IPS DF 6.9 (cell line): ENCODE measurements around the gene MYMK.

Experiments used
- DNase-seq: peaks from one replicate; pipeline ENCODE4 v3.0.0-alpha.2; 2013; ENCODE audit warnings: low read depth, low spot score
- H3K27ac ChIP-seq: one replicate; pipeline ENCODE4 v1.5.1; 2013; ENCODE audit warnings: low read length, control low read depth
- H3K27me3 ChIP-seq: 2 replicates; pipeline ENCODE4 v1.6.1; 2013; ENCODE audit warnings: mild to moderate bottlenecking, low read length; ENCODE audit not compliant: control insufficient read depth, insufficient read depth
- H3K36me3 ChIP-seq: 2 replicates; pipeline ENCODE4 v1.6.1; 2013; ENCODE audit warnings: low read length; ENCODE audit not compliant: control insufficient read depth, insufficient read depth
- H3K4me1 ChIP-seq: 2 replicates; pipeline ENCODE4 v1.6.1; 2013; ENCODE audit warnings: low read length; ENCODE audit not compliant: control insufficient read depth, insufficient read depth
- H3K4me3 ChIP-seq: 2 replicates; pipeline ENCODE4 v1.5.1; 2013; ENCODE audit warnings: mild to moderate bottlenecking, low read length
- H3K9me3 ChIP-seq: 2 replicates; pipeline ENCODE4 v1.6.1; 2013; ENCODE audit warnings: low read length, inconsistent platforms; ENCODE audit not compliant: control insufficient read depth, insufficient read depth
- WGBS: extraction: QIAGEN DNeasy Blood & Tissue Kit; methylation state at CpG from one replicate; pipeline ENCODE4 v1.1.7; 2013; ENCODE audit warnings: mixed read lengths, missing lambda C conversion rate; ENCODE audit not compliant: insufficient read length, insufficient coverage; 5-methylcytosine and 5-hydroxymethylcytosine counted together

MYMK gene

DNA sequence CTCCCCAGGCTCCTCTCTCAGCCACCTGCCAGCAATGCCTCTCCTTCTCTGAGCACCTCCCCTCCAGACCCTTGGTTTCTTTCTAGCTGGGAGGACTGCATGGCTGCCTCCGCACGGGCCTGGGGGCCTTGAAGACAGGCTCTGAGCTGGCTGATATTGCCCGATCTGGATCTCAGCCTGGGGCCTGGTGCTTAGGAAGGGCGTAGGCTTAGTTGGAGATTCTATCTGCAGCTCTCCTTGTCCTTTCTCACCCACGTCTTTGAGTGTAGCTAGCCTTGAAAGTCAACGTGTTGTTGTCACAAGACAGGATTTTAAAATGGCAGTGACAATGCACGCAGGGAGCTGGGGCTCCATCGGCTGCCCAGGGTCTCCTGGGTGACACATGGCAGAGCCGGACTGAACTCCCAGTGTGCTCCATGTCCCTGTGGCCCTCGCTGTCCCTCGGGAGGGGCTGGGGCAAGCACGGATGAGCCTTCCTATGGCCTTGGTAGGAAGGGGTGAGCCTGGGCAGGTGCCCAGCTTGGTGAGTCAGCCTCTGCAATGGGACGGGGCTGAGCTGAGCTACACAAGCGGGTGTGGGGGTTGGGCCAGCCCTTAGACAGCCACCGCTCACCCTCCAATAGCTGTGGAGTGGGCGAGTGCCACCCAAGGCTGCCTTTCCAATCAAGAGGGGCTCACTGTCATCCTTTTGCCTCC lies 19.2 kb upstream of the MYMK start:
- no peaks in the 10 kb centered on the region for H3K27me3 ChIP-seq
- peaks cover 11% of the 10 kb centered on the region for H3K4me1 ChIP-seq
- no peak overlapping the region for H3K4me3 ChIP-seq
- WGBS = no CpG with 5 or more reads among the region's 16 CpGs
- H3K36me3 ChIP-seq = no peaks in the 10 kb centered on the region; the same call in 1 of the 2 replicates
- H3K9me3 ChIP-seq = no peaks in the 10 kb centered on the region
- no peak for DNase-seq
- no peak overlapping the region for H3K27ac ChIP-seq

DNA sequence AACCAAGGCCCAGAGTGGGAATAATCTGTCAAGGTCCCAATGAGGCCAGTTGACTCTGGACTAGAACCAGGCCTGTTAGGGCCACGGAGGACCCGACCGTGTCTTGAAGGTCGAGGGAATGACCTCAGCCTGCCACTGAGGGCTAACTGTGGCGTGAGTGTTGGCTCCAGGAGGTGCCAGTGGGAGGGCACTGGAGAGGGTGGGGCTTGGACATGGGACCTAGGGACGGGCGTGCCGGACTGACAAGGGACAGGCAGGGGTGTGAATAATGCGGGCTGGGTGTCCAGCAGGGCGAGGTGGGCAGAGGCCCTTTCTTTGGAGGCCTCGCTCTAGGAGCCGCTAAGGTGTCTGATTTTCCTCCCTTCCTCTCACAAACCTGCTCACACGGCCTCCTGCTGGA lies 17.2 kb upstream of the MYMK start:
- WGBS = no CpG with 5 or more reads among the region's 13 CpGs
- H3K9me3 ChIP-seq = no peaks in the 10 kb centered on the region
- H3K27ac ChIP-seq = no peak overlapping the region
- H3K4me3 ChIP-seq = no peak overlapping the region
- no peak for DNase-seq
- no peaks in the 10 kb centered on the region for H3K27me3 ChIP-seq
- H3K36me3 ChIP-seq = no peaks in the 10 kb centered on the region; the same call in 1 of the 2 replicates
- peaks cover 11% of the 10 kb centered on the region for H3K4me1 ChIP-seq

DNA sequence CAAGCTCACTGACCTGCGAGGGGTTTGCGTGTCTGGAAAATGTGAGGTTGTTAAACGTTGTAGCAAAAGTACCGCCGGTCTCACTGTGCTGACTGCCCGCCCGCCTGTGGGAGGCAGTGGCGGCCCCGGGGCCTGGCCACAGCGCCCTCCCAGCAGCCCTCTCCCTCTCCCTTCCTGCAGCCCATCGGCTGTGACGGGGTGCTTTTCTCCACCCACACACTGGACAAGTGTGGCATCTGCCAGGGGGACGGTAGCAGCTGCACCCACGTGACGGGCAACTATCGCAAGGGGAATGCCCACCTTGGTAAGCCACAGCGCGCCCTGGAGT lies 15.9 kb upstream of the MYMK start:
- WGBS = no CpG with 5 or more reads among the region's 18 CpGs
- H3K4me3 ChIP-seq = no peak overlapping the region
- DNase-seq = no peak
- H3K9me3 ChIP-seq = no peaks in the 10 kb centered on the region
- no peaks in the 10 kb centered on the region for H3K36me3 ChIP-seq
- H3K27me3 ChIP-seq = no peaks in the 10 kb centered on the region
- peaks cover 6% of the 10 kb centered on the region for H3K4me1 ChIP-seq
- no peak overlapping the region for H3K27ac ChIP-seq

DNA sequence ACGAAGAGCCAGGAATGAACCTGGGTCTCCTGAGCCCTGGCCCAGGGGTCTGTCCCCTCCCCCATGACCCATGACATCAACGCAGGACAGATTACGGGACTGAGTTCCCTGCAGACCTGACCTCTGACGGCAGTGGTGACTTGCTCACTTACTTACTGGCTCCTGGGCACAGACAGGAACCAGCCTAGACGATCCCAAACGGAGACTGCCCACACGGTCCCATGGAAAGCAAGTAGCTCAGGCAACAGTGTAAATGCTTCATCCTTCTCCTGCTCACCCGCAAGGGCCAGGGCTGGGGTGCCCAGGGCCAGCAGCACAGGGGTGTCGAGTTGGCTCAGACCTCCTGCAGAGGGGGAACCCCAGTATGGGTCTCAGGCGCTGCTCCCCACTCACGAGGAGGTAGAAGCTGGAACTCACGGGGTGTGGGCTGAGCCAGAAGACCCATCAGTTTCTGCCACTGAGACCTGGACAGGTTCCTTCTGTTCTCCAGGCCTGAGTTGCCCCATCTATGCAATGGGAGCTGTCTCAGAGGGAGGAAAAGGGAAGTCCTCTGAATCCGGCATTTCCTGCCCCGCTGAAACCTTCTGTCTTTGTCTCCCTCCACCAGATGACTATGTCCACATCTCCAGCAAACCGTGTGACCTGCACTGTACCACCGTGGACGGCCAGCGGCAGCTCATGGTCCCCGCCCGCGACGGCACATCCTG lies 15.4 kb upstream of the MYMK start:
- Histone ChIP-seq H3K4me1 (peaks cover 6% of the 10 kb centered on the region), H3K36me3 (no peaks in the 10 kb centered on the region), H3K9me3 (no peaks in the 10 kb centered on the region), H3K27me3 (no peaks in the 10 kb centered on the region), H3K27ac (no peak overlapping the region), H3K4me3 (no peak overlapping the region)
- no CpG with 5 or more reads among the region's 22 CpGs for WGBS
- no peak for DNase-seq

DNA sequence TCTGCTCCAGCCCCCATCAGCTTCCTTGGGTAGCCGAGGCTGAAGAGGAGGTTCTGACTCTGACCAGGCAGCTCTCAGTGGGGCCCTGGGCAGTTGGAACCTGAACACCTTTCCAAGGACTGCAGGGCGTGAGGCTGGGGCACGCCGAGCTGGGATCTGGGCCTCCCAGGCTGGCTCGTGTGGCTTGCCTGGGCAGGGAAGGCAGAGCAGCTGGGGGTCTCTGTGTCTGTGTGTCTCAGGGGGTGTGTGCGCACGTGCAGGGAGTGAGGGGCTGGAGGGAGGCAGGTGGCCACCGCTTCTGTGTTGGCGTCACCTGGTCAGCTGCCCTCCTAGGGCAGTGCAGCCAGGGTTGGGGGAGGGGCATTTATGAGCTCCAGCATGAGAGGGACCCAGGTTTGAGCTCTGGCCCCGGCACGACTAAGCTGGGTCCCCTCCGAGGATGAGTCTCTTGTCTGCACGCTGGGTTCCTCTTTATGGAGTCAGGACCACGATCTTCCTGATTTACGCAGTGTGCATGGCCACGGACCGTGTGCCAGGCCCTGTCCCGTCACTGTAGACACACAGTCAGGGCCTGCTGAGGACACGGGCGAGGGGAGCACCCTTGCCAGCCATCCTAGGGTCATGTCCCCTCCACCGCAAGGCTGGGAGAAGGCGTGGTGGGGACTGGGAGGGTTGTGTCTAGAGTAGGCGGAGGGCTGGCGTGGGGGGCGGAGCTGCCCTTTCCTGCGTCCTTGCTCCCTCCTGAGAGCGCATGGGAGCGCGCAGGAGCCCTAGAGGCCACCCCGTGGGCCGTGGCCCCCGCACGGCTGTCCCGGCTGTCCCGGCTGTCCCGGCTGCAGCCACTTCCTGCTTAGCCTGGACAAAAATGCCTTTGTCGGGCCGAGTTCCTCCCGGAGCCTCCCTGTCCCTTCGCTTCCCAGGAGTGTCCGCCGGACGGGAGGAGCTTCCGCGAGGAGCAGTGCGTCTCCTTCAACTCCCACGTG lies 14.4 kb upstream of the MYMK start:
- DNase-seq = no peak
- Histone ChIP-seq H3K36me3 (no peaks in the 10 kb centered on the region), H3K4me3 (no peak overlapping the region), H3K4me1 (peaks cover 9% of the 10 kb centered on the region), H3K9me3 (no peaks in the 10 kb centered on the region), H3K27me3 (no peaks in the 10 kb centered on the region), H3K27ac (no peak overlapping the region)
- no CpG with 5 or more reads among the region's 47 CpGs for WGBS

DNA sequence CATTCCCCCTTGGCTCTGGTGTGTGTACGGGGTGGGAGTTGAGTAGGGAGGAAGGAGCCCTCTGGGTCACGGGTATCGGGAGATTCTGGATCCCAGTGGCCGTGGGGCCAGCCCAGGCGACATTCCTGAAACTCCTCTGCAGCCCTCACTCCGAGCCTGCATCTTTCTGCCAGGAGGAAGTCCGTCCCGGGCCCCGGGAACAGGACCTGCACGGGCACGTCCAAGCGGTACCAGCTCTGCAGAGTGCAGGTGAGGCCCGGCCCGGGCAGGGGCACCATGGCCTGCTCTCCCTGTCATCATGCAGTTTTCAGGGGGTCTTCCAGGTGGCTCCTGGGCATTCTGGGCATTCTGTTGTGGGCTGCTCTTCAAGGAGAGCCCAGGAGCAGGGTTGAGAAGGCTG lies 13.4 kb upstream of the MYMK start:
- Histone ChIP-seq H3K4me1 (peaks cover 12% of the 10 kb centered on the region), H3K27me3 (peaks cover 1% of the 10 kb centered on the region; the same call in 1 of the 2 replicates), H3K9me3 (no peaks in the 10 kb centered on the region), H3K27ac (no peak overlapping the region), H3K4me3 (no peak overlapping the region), H3K36me3 (no peaks in the 10 kb centered on the region)
- no peak for DNase-seq
- WGBS = no CpG with 5 or more reads among the region's 14 CpGs

DNA sequence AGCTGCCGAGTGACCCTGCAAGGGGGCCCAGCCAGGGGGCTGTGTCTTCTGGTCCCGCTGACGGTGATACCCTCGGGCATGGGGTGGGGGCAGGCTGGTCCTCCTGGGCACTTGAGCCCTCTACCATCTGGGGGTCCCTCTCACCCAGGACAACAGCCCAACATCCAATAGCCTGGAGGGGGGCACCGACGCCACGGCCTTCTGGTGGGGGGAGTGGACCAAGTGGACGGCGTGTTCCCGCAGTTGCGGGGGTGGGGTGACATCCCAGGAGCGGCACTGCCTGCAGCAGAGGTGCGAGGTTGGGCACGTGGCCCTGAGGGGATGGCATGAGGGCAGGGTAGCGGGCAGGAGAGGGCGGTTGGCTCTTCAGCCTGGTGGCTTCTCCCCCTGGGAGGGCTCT lies 12.5 kb upstream of the MYMK start:
- no CpG with 5 or more reads among the region's 16 CpGs for WGBS
- Histone ChIP-seq H3K27ac (no peak overlapping the region), H3K4me3 (no peak overlapping the region), H3K27me3 (peaks cover 1% of the 10 kb centered on the region; the same call in 1 of the 2 replicates), H3K4me1 (peaks cover 12% of the 10 kb centered on the region), H3K36me3 (no peaks in the 10 kb centered on the region), H3K9me3 (no peaks in the 10 kb centered on the region)
- no peak for DNase-seq

DNA sequence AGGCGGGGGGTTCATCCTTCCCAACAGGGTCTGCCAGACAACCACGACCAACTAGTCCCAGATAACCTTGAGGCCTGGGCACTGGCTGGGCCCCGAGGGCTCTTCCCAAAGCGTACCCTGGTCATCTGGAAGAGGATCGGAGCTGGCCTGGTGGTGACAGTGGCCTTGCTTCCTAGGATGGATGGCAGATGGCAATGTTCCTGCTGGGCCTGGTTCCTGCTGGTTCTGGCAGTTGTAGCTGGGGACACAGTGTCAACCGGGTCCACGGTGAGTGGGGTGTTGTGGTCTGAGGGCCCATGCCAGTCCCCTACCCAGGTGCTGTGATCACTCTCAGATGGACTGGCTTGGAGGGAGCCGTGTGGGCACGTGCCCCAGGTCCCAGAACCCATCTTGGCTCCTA lies 11.8 kb upstream of the MYMK start:
- Histone ChIP-seq H3K27me3 (peaks cover 1% of the 10 kb centered on the region; the same call in 1 of the 2 replicates), H3K4me1 (peaks cover 12% of the 10 kb centered on the region), H3K36me3 (no peaks in the 10 kb centered on the region), H3K27ac (no peak overlapping the region), H3K4me3 (no peak overlapping the region), H3K9me3 (no peaks in the 10 kb centered on the region)
- DNase-seq = no peak
- no CpG with 5 or more reads among the region's 9 CpGs for WGBS

DNA sequence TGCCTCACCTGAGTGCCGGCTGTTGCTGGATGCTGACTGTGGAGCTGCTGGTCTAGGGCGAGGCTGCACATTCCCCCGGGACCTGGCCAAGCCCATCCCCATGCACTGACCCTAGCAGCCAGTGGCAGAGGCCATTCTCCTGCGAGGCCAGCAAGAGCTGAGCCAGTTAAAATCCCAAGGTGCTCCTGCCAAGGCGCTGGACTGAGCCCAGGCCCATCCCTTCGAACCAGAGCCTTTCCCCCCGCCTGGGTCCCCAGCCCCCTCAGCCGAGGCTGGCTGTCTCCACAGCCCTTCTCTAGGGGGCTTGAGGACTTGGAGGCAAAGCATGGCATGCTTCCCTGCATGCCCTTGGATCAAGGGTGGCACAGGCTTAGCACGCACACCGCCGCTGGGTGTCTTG lies 11.3 kb upstream of the MYMK start:
- no peak overlapping the region for H3K27ac ChIP-seq
- peaks cover 12% of the 10 kb centered on the region for H3K4me1 ChIP-seq
- peaks cover 1% of the 10 kb centered on the region; the same call in 1 of the 2 replicates for H3K27me3 ChIP-seq
- no peak for DNase-seq
- no peaks in the 10 kb centered on the region for H3K36me3 ChIP-seq
- WGBS = no CpG with 5 or more reads among the region's 11 CpGs
- H3K4me3 ChIP-seq = no peak overlapping the region
- no peaks in the 10 kb centered on the region for H3K9me3 ChIP-seq

DNA sequence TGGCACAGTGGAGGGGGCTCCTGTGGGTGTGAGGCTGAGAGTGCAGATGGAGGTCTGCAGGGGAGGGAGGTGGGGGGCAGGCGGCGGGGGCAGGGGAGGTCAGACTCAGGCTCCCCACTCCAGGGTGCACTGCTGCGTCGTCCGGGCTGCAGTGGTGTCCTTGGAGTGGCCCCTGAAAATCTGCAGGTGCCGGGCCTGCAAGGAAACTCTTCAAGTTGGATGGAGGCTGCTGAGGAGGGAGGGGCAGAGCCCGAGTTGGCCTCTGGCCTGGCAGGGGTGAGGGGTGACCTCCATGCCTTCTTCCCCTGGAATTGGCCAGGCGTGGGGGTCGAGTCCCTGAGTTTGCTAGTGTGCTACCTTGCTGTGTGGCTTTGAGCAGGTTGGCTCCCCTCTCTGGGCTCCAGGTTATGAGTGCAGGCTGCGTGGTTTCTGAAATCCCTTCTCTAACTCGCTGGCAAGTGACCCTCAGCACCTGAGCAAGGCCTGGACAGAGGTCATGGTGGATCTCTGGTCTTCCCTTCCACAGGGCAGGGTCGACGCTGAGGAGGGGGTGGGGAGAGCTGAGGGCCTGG lies 10.6 kb upstream of the MYMK start:
- H3K27ac ChIP-seq = no peak overlapping the region
- WGBS = no CpG with 5 or more reads among the region's 13 CpGs

More for the DNA sequence above, 10.6 kb upstream of the MYMK start:
- DNase-seq = no peak
- Histone ChIP-seq H3K4me1 (peaks cover 10% of the 10 kb centered on the region; the same call in 1 of the 2 replicates), H3K9me3 (no peaks in the 10 kb centered on the region), H3K36me3 (no peaks in the 10 kb centered on the region), H3K4me3 (no peak overlapping the region), H3K27me3 (peaks cover 1% of the 10 kb centered on the region; the same call in 1 of the 2 replicates)
